Stimulated activated CD4-positive, alpha-beta T cell treated with anti-CD3 and anti-CD28 coated beads, Interleukin-15, amount 100 ng/mL, for 1 hour (primary cell): ENCODE data around the gene MORN1.

Experiments
- DNase-seq, 2 donors: peaks; one replicate each; pipeline ENCODE4 v3.0.0-alpha.2; 2020; ENCODE audit warnings: low read depth in 1 of 2, low spot score in 1 of 2

Gene MORN1

GRCh38 chr1:2405588-2406295, 14.4 kb upstream of the MORN1 start:
- no peak for DNase-seq

- DNase-seq = no peak
These were observed 13.6 kb upstream of the MORN1 start for GRCh38 chr1:2404890-2405511.

- DNase-seq = no peak
These were observed 13.0 kb upstream of the MORN1 start for GRCh38 chr1:2404142-2404889.

- no peak for DNase-seq
These were observed 11.9 kb upstream of the MORN1 start for GRCh38 chr1:2403273-2403672.

GRCh38 chr1:2402420-2402819, 11.1 kb upstream of the MORN1 start:
- no peak for DNase-seq

GRCh38 chr1:2400950-2401649, 9.7 kb upstream of the MORN1 start:
- DNase-seq = no peak

- no peak for DNase-seq
These were observed 9.2 kb upstream of the MORN1 start for GRCh38 chr1:2400576-2400909.

GRCh38 chr1:2399890-2400575, 8.7 kb upstream of the MORN1 start:
- DNase-seq = no peak

GRCh38 chr1:2398871-2399270, 7.5 kb upstream of the MORN1 start:
- DNase-seq = no peak

- no peak for DNase-seq
These were observed 5.8 kb upstream of the MORN1 start for GRCh38 chr1:2397007-2397679.

GRCh38 chr1:2396476-2396875, 5.1 kb upstream of the MORN1 start:
- DNase-seq = no peak

GRCh38 chr1:2396059-2396458, 4.7 kb upstream of the MORN1 start:
- no peak for DNase-seq

- DNase-seq = no peak
These were observed 3.9 kb upstream of the MORN1 start for GRCh38 chr1:2395245-2395644.

GRCh38 chr1:2394761-2395160, 3.4 kb upstream of the MORN1 start:
- DNase-seq = no peak

GRCh38 chr1:2394220-2394619, 2.9 kb upstream of the MORN1 start:
- DNase-seq = no peak

GRCh38 chr1:2393471-2393877, 2.1 kb upstream of the MORN1 start:
- DNase-seq = no peak

GRCh38 chr1:2392686-2393085, 1.3 kb upstream of the MORN1 start:
- no peak for DNase-seq

- no peak for DNase-seq
These were observed 666 bp upstream of the MORN1 start for GRCh38 chr1:2391931-2392509.

GRCh38 chr1:2389644-2390043, 1.7 kb downstream of the MORN1 start:
- no peak for DNase-seq
